ENCODE results near the gene PFKFB3.

GRCh38 chr10:6202684-6203330 is at the start of gene PFKFB3:
- TF ChIP-seq CTCF (IDR thresholded peaks at IDR 0.05; ENCODE audit: insufficient read depth, low read length, poor library complexity, severe bottlenecking) = peak; percentile 64
- TF ChIP-seq EZH2phosphoT487 (conservative IDR thresholded peaks at IDR 0.05; ENCODE audit: low read length) = no peak

Data from SU-DHL-6 (cell line).